Measurements from ENCODE around the gene CRK. TPM values are rescaled to one million over a fixed set of nuclear protein-coding genes. Genes with fewer than 3 reads are reported as not detected.

CRK gene
- total RNA-seq = 82.9 and 113 TPM in 2 replicates

DNA sequence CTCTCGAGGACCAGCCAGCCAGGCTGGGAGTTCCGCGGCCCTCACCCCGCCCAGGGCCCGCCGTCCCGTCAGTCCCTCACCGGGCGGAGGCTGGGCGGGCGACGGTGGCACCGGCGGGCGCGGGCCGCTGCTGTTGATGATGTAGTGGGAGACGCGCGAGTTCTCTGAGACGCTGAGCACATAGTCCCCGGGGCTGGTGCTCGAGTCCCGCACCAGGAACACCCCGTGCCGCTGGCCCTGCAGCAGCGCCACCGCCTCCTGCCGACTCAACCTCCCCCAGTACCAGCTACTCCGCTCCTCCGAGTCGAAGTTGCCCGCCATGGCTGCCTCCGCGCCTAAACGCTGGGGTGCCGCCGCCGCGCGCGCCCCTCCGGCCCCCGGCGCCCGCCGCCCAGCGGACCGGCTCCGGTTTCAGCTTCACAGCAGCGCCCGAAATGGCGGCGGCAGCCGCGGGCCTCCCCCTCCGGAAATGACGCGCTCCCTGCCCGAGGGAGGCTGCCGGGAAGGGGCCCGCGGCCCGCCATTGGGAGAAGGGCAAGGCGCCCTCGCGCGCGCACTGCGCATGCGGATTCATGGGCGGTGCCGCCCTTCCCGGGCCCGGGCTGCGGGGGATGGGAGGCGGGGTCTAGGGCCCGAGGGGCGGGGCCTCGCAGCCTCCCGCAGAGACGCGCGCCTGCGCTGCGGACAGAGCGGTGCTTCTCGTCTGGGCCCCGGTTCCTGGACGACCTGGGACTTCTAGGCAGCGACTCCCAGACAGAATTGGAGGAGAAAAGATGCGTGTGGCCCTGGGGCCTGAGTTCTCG lies at the start of gene CRK:
Gene CRK, minus strand, starts transcription at position 436 of the 803 bp plus-strand sequence. Its CDS starts 115 bp downstream, at position 321.

GRCh38 chr17:1492249-1493206 lies 36.5 kb upstream of the CRK start, which contains the start of gene MYO1C:
Gene MYO1C (minus strand): TSS chr17:1492686. CDS start chr17:1492487, 199 bp downstream.

GRCh38 chr17:1399679-1400512 lies 56.1 kb downstream of the CRK start, which contains the start of gene YWHAE:
Gene YWHAE (minus strand): TSS chr17:1400222. CDS start chr17:1400110, 112 bp downstream.

Other genes with a start within 250 kb of the CRK start
- not detected in 2 replicates for gene BHLHA9, start 185.8 kb downstream of the CRK start, total RNA-seq
- not detected in 2 replicates for gene TRARG1, start 176.6 kb downstream of the CRK start, total RNA-seq
- gene YWHAE, start 56.0 kb downstream of the CRK start, total RNA-seq = 283 and 331 TPM in 2 replicates
- gene MYO1C, start 36.5 kb upstream of the CRK start, total RNA-seq = 283 and 341 TPM in 2 replicates
- 37.9 and 38.5 TPM in 2 replicates for gene INPP5K, start 60.4 kb upstream of the CRK start, total RNA-seq
- 16.2 and 22.0 TPM in 2 replicates for gene PITPNA, start 106.6 kb upstream of the CRK start, total RNA-seq
- gene SLC43A2, start 172.6 kb upstream of the CRK start, total RNA-seq = 5.7 and 9.2 TPM in 2 replicates
- 0.33 and 0.86 TPM in 2 replicates for gene SCARF1, start 189.5 kb upstream of the CRK start, total RNA-seq
- gene RILP, start 193.6 kb upstream of the CRK start, total RNA-seq = 3.8 and 5.3 TPM in 2 replicates
- 149 and 174 TPM in 2 replicates for gene PRPF8, start 228.6 kb upstream of the CRK start, total RNA-seq